HepG2 (cell line): ENCODE measurements around the gene MDH1B. TPM values are rescaled to one million over a fixed set of nuclear protein-coding genes. Genes with fewer than 3 reads are reported as not detected.

Experiments used
- ATAC-seq: fragments of 200-7000 bp; cut with Tn5 transposase; 3 replicates; pipeline ENCODE4 v1.9.1; 2020; ENCODE audit warnings: mild to moderate bottlenecking, moderate library complexity
- BruUV-seq: library from RNA; stranded (reverse); fragments of 400-500 nt; replicated peaks from 2 replicates; lab custom pipeline; 2021; lab: Mats Ljungman, UMichigan
- CTCF ChIA-PET: fragments of 300-600 bp; formaldehyde crosslinking; extraction: SDS; loops from one replicate; lab custom pipeline; 2021; ENCODE audit warnings: low total read pairs, inconsistent platforms, low intra/inter-chr PET ratio; lab: Yijun Ruan, JAX
- POLR2A ChIA-PET: fragments of 350-600 bp; sonication (Branson Sonifier 250); formaldehyde crosslinking; loops from one replicate; lab custom pipeline; 2020; ENCODE audit warnings: antibody characterized with exemption, inconsistent platforms; lab: Yijun Ruan, JAX
- DNase-seq: peaks from one replicate; pipeline ENCODE4 v3.0.0-alpha.2; 2015; ENCODE audit warnings: low spot score
- FAIRE-seq: peaks from 3 replicates; lab custom pipeline; 2011; peaks lifted over from hg19 to GRCh38; lab: Jason Lieb, UNC
- H2AFZ ChIP-seq: one replicate; pipeline ENCODE4 v1.6.1; 2011; ENCODE audit warnings: low read length, inconsistent platforms
- H3K27ac ChIP-seq: fragments of 300-600 bp; 3 replicates; pipeline ENCODE4 v1.8.0; 2011; ENCODE audit warnings: mixed run types, mild to moderate bottlenecking, mixed read lengths, low read length, inconsistent platforms; ENCODE audit not compliant: insufficient read depth; ENCODE audit errors: extremely low read length
- H3K27me3 ChIP-seq, 2 experiments: fragments of 200-600 bp in 1 of 2; 2 replicates in 1 of 2; 3 replicates in 1 of 2; pipeline versions ENCODE4 v1.6.0 to v1.8.0; 2011; ENCODE audit warnings: low read length in 2 of 2, mild to moderate bottlenecking in 2 of 2, moderate library complexity in 2 of 2, inconsistent platforms in 1 of 2; ENCODE audit not compliant: insufficient read depth in 2 of 2, control insufficient read depth in 1 of 2
- H3K36me3 ChIP-seq, 2 experiments: fragments of 200-600 bp in 1 of 2; replicated peaks in 1 of 2; 2 replicates in 1 of 2; 3 replicates in 1 of 2; pipeline versions ENCODE4 v1.5.1 to v1.8.0; 2011; ENCODE audit warnings: low read length in 2 of 2, inconsistent platforms in 1 of 2; ENCODE audit not compliant: insufficient read depth in 2 of 2, control insufficient read depth in 1 of 2
- H3K4me1 ChIP-seq: 2 replicates; pipeline ENCODE4 v1.5.1; 2012; ENCODE audit warnings: low read length, inconsistent platforms; ENCODE audit not compliant: insufficient read depth
- H3K4me2 ChIP-seq: 2 replicates; pipeline ENCODE4 v1.6.0; 2011; ENCODE audit warnings: low read depth, low read length, inconsistent platforms
- H3K4me3 ChIP-seq, 3 experiments: fragments of 200-600 bp in 1 of 3; sonication (generic), shearing (Covaris generic) in 1 of 3; replicated peaks in 1 of 3; 2 replicates each; pipeline ENCODE4 v1.5.1; 2011 to 2016; ENCODE audit warnings: low read length in 3 of 3, inconsistent platforms in 2 of 3, low read depth in 2 of 3, mild to moderate bottlenecking in 2 of 3, control low read depth in 1 of 3, mixed read lengths in 1 of 3; ENCODE audit not compliant: insufficient read depth in 1 of 3
- H3K79me2 ChIP-seq: one replicate; pipeline ENCODE4 v1.6.1; 2011; ENCODE audit warnings: low read length, inconsistent platforms; ENCODE audit not compliant: insufficient read depth
- H3K9ac ChIP-seq: 2 replicates; pipeline ENCODE4 v1.6.0; 2011; ENCODE audit warnings: mild to moderate bottlenecking, low read depth, low read length, inconsistent platforms; ENCODE audit not compliant: insufficient read depth
- H3K9me3 ChIP-seq: 2 replicates; pipeline ENCODE4 v1.5.1; 2012; ENCODE audit warnings: mild to moderate bottlenecking, low read length
- H4K20me1 ChIP-seq: 2 replicates; pipeline ENCODE4 v1.6.0; 2011; ENCODE audit warnings: inconsistent platforms, mild to moderate bottlenecking, low read length, moderate library complexity; ENCODE audit not compliant: insufficient read depth
- CREM ChIP-seq, 2 experiments: sonication (generic) in 1 of 2; formaldehyde crosslinking in 1 of 2; IDR thresholded peaks; 2 replicates each; pipeline versions ENCODE4 v1.4.0 to v1.6.1; 2016 to 2020; ENCODE audit warnings: antibody characterized with exemption in 1 of 2, mild to moderate bottlenecking in 1 of 2, missing genetic modification reagents in 1 of 2
- KLF6 ChIP-seq: IDR thresholded peaks from 2 replicates; pipeline ENCODE4 v1.8.0; 2016; ENCODE audit warnings: missing biosample characterization, missing genetic modification reagents
- MTA3 ChIP-seq: sonication (generic); formaldehyde crosslinking; IDR thresholded peaks from 2 replicates; pipeline ENCODE4 v1.4.0; 2020; ENCODE audit warnings: missing genetic modification reagents
- PAF1 ChIP-seq: IDR thresholded peaks from 2 replicates; pipeline ENCODE4 v1.6.1; 2016; ENCODE audit warnings: missing genetic modification reagents, missing compliant biosample characterization
- SMARCC2 ChIP-seq: fragments of 450-650 bp; IDR thresholded peaks from 2 replicates; pipeline ENCODE4 v1.6.1; 2017; ENCODE audit warnings: antibody characterized with exemption, mild to moderate bottlenecking
- SMC3 ChIP-seq: IDR thresholded peaks from 2 replicates; pipeline ENCODE4 v1.6.1; 2011; ENCODE audit warnings: low read length, improper control_type of control experiment
- TBX2 ChIP-seq: sonication (generic); formaldehyde crosslinking; IDR thresholded peaks from 2 replicates; pipeline ENCODE4 v1.5.0; 2020; ENCODE audit warnings: missing genetic modification reagents, mild to moderate bottlenecking, borderline replicate concordance
- ZFP1 ChIP-seq: IDR thresholded peaks from 2 replicates; pipeline ENCODE4 v1.6.1; 2016
- ZNF235 ChIP-seq: sonication (generic); formaldehyde crosslinking; IDR thresholded peaks from 2 replicates; pipeline ENCODE4 v1.8.1; 2023; ENCODE audit warnings: mild to moderate bottlenecking, missing genetic modification reagents, borderline replicate concordance
- ZNF431 ChIP-seq: sonication (generic); formaldehyde crosslinking; IDR thresholded peaks from 2 replicates; pipeline ENCODE4 v1.9.0; 2022; ENCODE audit warnings: missing genetic modification reagents, low read depth, mild to moderate bottlenecking, borderline replicate concordance
- ZNF749 ChIP-seq: sonication (generic); formaldehyde crosslinking; IDR thresholded peaks from 2 replicates; pipeline ENCODE4 v1.8.0; 2022; ENCODE audit warnings: mild to moderate bottlenecking, missing genetic modification reagents, moderate library complexity, borderline replicate concordance
- WGBS: methylation state at CpG from one replicate; pipeline ENCODE4 v1.1.6; 2017; ENCODE audit warnings: low lambda C conversion rate; 5-methylcytosine and 5-hydroxymethylcytosine counted together
- in situ Hi-C: cut with HindIII; loops from 2 replicates; pipeline ENCODE4 v1.10.0; 2017; ENCODE audit warnings: low pct_unique_long_range_greater_than_20kb; ENCODE audit not compliant: extremely low pct_ligation_motif_present
- intact Hi-C: fragments of 100-400 bp; cut with micrococcal nuclease; formaldehyde crosslinking; loops from one replicate; pipeline ENCODE4 v1.10.0; 2022; ENCODE audit not compliant: unreplicated experiment
- polyA plus RNA-seq, 8 experiments: library from polyadenylated mRNA; depleted of rRNA in 3 of 8; stranded (reverse) in 7 of 8; unstranded in 1 of 8; fragments of >200 nt; fragmentation: Illumina TruSeq in 4 of 8; extraction: Trizol in 4 of 8; gene quantifications; 2 replicates each; pipeline versions ENCODE4 v1.2.1 to v1.2.3, GENCODE V29; 2011 to 2016; ENCODE audit warnings: low read depth in 4 of 8, missing spikeins in 1 of 8, mixed read lengths in 1 of 8; ENCODE audit not compliant: insufficient read depth in 1 of 8
- total RNA-seq, 5 experiments: library from RNA; depleted of rRNA; stranded (reverse); fragments of >200 nt; fragmentation: Illumina TruSeq; extraction: Trizol; gene quantifications; 2 replicates each; pipeline ENCODE4 v1.2.3, GENCODE V29; 2016; ENCODE audit warnings: low read depth in 1 of 5
- TF ChIP-seq, protein P1 (sequence below): sonication (generic); formaldehyde crosslinking; IDR thresholded peaks from 2 replicates; pipeline ENCODE4; 2020; ENCODE audit warnings: missing genetic modification reagents, mild to moderate bottlenecking, borderline replicate concordance
- TF ChIP-seq, protein P2 (sequence below), 2 experiments: sonication (generic) in 1 of 2; formaldehyde crosslinking in 1 of 2; IDR thresholded peaks; 2 replicates each; pipeline versions ENCODE4 v1.4.0 to v1.6.1; 2016 to 2020; ENCODE audit warnings: borderline replicate concordance in 1 of 2, low read depth in 1 of 2, mild to moderate bottlenecking in 1 of 2, missing genetic modification reagents in 1 of 2

Gene MDH1B
- total and polyA plus RNA-seq, 2 of the 13 experiments (the other 11 are each of a cell fraction or from before 2014, with no cell fraction given), result 0.17 to 0.86 TPM

DNA sequence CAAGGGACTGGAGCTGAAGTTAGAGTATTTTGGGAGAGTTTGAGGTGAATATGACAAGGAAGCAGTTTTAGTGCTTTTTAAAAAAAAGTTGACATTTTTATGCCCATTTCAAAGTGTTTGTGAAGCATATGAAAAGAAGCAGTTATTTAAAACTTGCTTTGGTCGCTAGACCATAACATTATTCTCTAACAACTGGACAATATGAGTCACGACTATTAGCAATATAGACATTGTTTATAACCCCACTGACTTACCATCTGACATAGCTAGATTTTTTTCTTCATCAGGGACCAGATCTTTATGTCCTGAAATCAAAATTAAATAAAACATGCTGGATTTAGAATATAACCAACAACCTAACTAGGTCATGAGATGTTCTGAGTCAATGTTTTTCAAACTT lies 24.3 kb downstream of the MDH1B start:
- FAIRE-seq (no peak), ATAC-seq (no peak), DNase-seq (no peak)
- ChIA-PET POLR2A (no interaction called here), CTCF (no interaction called here)
- Histone ChIP-seq H2AFZ (no peak overlapping the region), H3K79me2 (no peaks in the 10 kb centered on the region), H3K4me2 (no peak overlapping the region), H3K9ac (no peak overlapping the region), H3K27me3 (no peaks in the 10 kb centered on the region; a peak in 1 of 5 replicates), H3K4me1 (no peaks in the 10 kb centered on the region), H3K36me3 (no peaks in the 10 kb centered on the region), H3K4me3 (no peak overlapping the region), H3K27ac (no peak overlapping the region), H3K9me3 (no peaks in the 10 kb centered on the region), H4K20me1 (no peaks in the 10 kb centered on the region)
- no peak for TF ChIP-seq TBX2 (CRISPR knock-in tag)
- no peak for TF ChIP-seq CREM (IDR thresholded peaks at IDR 0.05)
- TF ChIP-seq CREM (CRISPR knock-in tag; IDR thresholded peaks at IDR 0.05), result no peak
- TF ChIP-seq, protein P1, sequence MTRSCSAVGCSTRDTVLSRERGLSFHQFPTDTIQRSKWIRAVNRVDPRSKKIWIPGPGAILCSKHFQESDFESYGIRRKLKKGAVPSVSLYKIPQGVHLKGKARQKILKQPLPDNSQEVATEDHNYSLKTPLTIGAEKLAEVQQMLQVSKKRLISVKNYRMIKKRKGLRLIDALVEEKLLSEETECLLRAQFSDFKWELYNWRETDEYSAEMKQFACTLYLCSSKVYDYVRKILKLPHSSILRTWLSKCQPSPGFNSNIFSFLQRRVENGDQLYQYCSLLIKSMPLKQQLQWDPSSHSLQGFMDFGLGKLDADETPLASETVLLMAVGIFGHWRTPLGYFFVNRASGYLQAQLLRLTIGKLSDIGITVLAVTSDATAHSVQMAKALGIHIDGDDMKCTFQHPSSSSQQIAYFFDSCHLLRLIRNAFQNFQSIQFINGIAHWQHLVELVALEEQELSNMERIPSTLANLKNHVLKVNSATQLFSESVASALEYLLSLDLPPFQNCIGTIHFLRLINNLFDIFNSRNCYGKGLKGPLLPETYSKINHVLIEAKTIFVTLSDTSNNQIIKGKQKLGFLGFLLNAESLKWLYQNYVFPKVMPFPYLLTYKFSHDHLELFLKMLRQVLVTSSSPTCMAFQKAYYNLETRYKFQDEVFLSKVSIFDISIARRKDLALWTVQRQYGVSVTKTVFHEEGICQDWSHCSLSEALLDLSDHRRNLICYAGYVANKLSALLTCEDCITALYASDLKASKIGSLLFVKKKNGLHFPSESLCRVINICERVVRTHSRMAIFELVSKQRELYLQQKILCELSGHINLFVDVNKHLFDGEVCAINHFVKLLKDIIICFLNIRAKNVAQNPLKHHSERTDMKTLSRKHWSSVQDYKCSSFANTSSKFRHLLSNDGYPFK (CRISPR knock-in tag), result no peak
- TF ChIP-seq ZNF235, result no peak
- no peak for TF ChIP-seq ZFP1 (CRISPR knock-in tag)
- no peak for TF ChIP-seq ZNF749
- TF ChIP-seq SMARCC2, result no peak
- TF ChIP-seq SMC3, result no peak
- TF ChIP-seq MTA3 (CRISPR knock-in tag), result no peak
- TF ChIP-seq, protein P2, sequence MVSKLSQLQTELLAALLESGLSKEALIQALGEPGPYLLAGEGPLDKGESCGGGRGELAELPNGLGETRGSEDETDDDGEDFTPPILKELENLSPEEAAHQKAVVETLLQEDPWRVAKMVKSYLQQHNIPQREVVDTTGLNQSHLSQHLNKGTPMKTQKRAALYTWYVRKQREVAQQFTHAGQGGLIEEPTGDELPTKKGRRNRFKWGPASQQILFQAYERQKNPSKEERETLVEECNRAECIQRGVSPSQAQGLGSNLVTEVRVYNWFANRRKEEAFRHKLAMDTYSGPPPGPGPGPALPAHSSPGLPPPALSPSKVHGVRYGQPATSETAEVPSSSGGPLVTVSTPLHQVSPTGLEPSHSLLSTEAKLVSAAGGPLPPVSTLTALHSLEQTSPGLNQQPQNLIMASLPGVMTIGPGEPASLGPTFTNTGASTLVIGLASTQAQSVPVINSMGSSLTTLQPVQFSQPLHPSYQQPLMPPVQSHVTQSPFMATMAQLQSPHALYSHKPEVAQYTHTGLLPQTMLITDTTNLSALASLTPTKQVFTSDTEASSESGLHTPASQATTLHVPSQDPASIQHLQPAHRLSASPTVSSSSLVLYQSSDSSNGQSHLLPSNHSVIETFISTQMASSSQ (IDR thresholded peaks at IDR 0.05; ENCODE audit: low read depth), result no peak
- TF ChIP-seq, protein P2 (CRISPR knock-in tag; IDR thresholded peaks at IDR 0.05; ENCODE audit: borderline replicate concordance), result no peak
- no peak for TF ChIP-seq PAF1 (CRISPR knock-in tag)
- no peak for TF ChIP-seq KLF6 (CRISPR knock-in tag)
- no peak for TF ChIP-seq ZNF431 (CRISPR knock-in tag)
- in situ Hi-C loops (no loop called here), intact Hi-C loops (no loop called here)
- 5% methylated on average over 2 of the region's 2 CpGs for WGBS
- no TSS peak for BruUV-seq
